Retinal pigment epithelial cell (primary cell): Measurements from ENCODE around the gene TPD52L2.
"Not testable (repeated sequence)": the region's sequence is repeated elsewhere in the genome, so short reads cannot be mapped to it uniquely, and the experiment has no call there.

Experiments used
- DNase-seq: peaks from one replicate; pipeline ENCODE4 v3.0.0-alpha.2; 2010; ENCODE audit warnings: low read depth
- H3K4me3 ChIP-seq: 2 replicates; pipeline ENCODE4 v1.5.1; 2011; ENCODE audit warnings: mild to moderate bottlenecking, low read length, control low read depth, moderate library complexity
- CTCF ChIP-seq: conservative IDR thresholded peaks from 2 replicates; pipeline ENCODE4 v1.5.1; 2011; ENCODE audit warnings: low read depth, low read length, control low read depth, inconsistent platforms

Gene TPD52L2

GRCh38 chr20:63903796-63904561, 38.9 kb downstream of the TPD52L2 start:
- no peak overlapping the region for H3K4me3 ChIP-seq
- no peak for DNase-seq
- TF ChIP-seq CTCF: no peak

- no peak for DNase-seq
- H3K4me3 ChIP-seq: no peak overlapping the region
- no peak for TF ChIP-seq CTCF
Observed at GRCh38 chr20:63908008-63908682, 43.1 kb downstream of the TPD52L2 start.

GRCh38 chr20:63911176-63911575, 46.1 kb downstream of the TPD52L2 start:
- no peak overlapping the region for H3K4me3 ChIP-seq
- no peak for DNase-seq

GRCh38 chr20:63913768-63914167, 48.7 kb downstream of the TPD52L2 start:
- DNase-seq: no peak
- no peak overlapping the region for H3K4me3 ChIP-seq
- TF ChIP-seq CTCF: no peak

More at GRCh38 chr20:63911176-63911575, 46.1 kb downstream of the TPD52L2 start:
- no peak for TF ChIP-seq CTCF

GRCh38 chr20:63915471-63915870, 50.4 kb downstream of the TPD52L2 start:
- no peak for DNase-seq
- no peak for TF ChIP-seq CTCF
- H3K4me3 ChIP-seq: no peak overlapping the region

GRCh38 chr20:63916371-63916939, 51.4 kb downstream of the TPD52L2 start:
- H3K4me3 ChIP-seq, DNase-seq: not testable (repeated sequence)

- DNase-seq: no peak
- no peak for TF ChIP-seq CTCF
Observed at GRCh38 chr20:63917811-63918210, 52.7 kb downstream of the TPD52L2 start.

More at GRCh38 chr20:63917811-63918210, 52.7 kb downstream of the TPD52L2 start:
- no peak overlapping the region for H3K4me3 ChIP-seq
